ENCODE data around the gene ZSCAN2. TPM values are rescaled to one million over a fixed set of nuclear protein-coding genes. Genes with fewer than 3 reads are reported as not detected.
"Not testable (repeated sequence)": the region's sequence is repeated elsewhere in the genome, so short reads cannot be mapped to it uniquely, and the experiment has no call there.

The ZSCAN2 gene
- 5.2 and 25.5 TPM in 2 replicates for total RNA-seq (ENCODE audit: low replicate concordance)

- no peak for TF ChIP-seq CTCF (IDR thresholded peaks at IDR 0.05; ENCODE audit: insufficient read depth, low read length)
- H3K4me3 ChIP-seq (ENCODE audit: low read depth, low read length), result peak within 1 kb of the TSS; percentile 93
- DNase-seq (ENCODE audit: low read depth), result peak; percentile 88
Observed at GRCh38 chr15:84600687-84601554, at the start of gene ZSCAN2. Gene ZSCAN2, plus strand, starts transcription at chr15:84601009. Its CDS starts 2,919 bp downstream, at chr15:84603928.

DNA sequence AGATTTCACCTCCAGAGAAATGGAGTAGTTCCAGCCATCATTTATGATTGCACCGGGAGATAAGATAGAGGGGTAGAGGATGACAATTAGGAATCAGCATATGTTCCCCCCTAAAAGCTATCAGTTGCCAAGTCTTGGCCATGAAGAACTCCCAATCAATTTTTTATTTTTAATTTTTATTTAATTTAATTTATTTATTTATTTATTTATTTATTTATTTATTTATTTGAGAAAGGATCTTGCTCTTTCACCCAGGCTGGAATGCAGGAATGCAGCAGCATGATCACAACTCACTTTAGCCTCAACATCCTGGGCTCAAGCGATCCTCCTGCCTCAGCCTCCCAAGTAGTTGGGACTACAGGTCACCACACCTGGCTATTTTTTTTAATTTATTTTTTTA lies 49.2 kb upstream of the ZSCAN2 start:
- H3K4me3 ChIP-seq (ENCODE audit: low read depth, low read length); DNase-seq (ENCODE audit: low read depth): not testable (repeated sequence)

- H3K4me3 ChIP-seq (ENCODE audit: low read depth, low read length), result no peak overlapping the region
- TF ChIP-seq CTCF (IDR thresholded peaks at IDR 0.05; ENCODE audit: insufficient read depth, low read length), result no peak
- DNase-seq (ENCODE audit: low read depth), result no peak
Observed at GRCh38 chr15:84552896-84553295, 47.9 kb upstream of the ZSCAN2 start.

DNA sequence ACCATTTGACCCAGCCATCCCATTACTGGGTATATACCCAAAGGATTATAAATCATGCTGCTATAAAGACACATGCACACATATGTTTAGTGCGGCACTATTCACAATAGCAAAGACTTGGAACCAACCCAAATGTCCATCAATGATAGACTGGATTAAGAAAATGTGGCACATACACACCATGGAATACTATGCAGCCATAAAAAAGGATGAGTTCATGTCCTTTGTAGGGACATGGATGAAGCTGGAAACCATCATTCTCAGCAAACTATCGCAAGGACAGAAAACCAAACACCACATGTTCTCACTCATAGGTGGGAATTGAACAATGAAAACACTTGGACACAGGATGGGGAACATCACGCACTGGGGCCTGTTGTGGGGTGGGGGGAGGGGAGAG lies 44.1 kb upstream of the ZSCAN2 start:
- not testable (repeated sequence) for H3K4me3 ChIP-seq (ENCODE audit: low read depth, low read length); DNase-seq (ENCODE audit: low read depth)

DNA sequence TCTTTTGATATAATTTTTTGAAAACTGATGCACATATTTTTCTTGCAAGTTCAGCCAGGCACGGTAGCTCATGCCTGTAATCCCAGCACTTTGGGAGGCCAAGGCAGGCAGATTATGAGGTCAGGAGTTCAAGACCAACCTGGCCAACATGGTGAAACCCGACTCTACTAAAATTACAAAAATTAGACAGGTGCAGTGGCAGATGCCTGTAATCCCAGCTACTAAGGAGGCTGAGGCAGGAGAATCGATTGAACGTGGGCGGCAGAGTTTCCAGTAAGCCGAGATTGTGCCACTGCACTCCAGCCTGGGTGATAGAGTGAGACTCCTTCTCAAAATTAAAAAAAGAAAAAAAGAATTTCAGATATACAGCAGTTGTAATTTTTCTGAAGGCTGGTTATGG lies 32.8 kb upstream of the ZSCAN2 start:
- H3K4me3 ChIP-seq (ENCODE audit: low read depth, low read length); DNase-seq (ENCODE audit: low read depth): not testable (repeated sequence)

- DNase-seq (ENCODE audit: low read depth), result no peak
- peak overlapping the region; percentile 76 for H3K4me3 ChIP-seq (ENCODE audit: low read depth, low read length)
- no peak for TF ChIP-seq CTCF (IDR thresholded peaks at IDR 0.05; ENCODE audit: insufficient read depth, low read length)
Observed at GRCh38 chr15:84570164-84570735, 30.6 kb upstream of the ZSCAN2 start.

GRCh38 chr15:84572231-84572630 lies 28.6 kb upstream of the ZSCAN2 start:
- TF ChIP-seq CTCF (IDR thresholded peaks at IDR 0.05; ENCODE audit: insufficient read depth, low read length), result no peak
- no peak for DNase-seq (ENCODE audit: low read depth)
- H3K4me3 ChIP-seq (ENCODE audit: low read depth, low read length), result no peak overlapping the region

DNA sequence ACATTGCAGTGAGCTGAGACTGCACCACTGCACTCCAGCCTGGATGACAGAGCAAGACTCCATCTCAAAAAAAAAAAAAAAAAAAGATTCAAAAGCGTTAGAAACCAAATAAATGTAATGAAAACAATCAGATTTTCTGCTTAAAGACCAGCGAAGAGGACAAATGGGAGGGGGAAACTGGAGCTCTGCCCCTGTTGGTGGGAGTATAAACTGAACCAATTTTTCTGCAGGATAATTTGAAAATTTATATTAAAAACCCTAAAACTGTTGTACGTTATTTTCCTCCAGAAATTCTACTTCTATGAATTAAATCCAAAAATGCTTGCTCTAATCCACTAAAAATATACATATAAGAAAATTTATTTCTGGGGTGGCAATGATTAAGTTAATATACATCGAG lies 25.3 kb upstream of the ZSCAN2 start:
- DNase-seq (ENCODE audit: low read depth), result no peak
- TF ChIP-seq CTCF (IDR thresholded peaks at IDR 0.05; ENCODE audit: insufficient read depth, low read length), result no peak
- H3K4me3 ChIP-seq (ENCODE audit: low read depth, low read length), result no peak overlapping the region

GRCh38 chr15:84577891-84578290 lies 22.9 kb upstream of the ZSCAN2 start:
- not testable (repeated sequence) for H3K4me3 ChIP-seq (ENCODE audit: low read depth, low read length); DNase-seq (ENCODE audit: low read depth)

DNA sequence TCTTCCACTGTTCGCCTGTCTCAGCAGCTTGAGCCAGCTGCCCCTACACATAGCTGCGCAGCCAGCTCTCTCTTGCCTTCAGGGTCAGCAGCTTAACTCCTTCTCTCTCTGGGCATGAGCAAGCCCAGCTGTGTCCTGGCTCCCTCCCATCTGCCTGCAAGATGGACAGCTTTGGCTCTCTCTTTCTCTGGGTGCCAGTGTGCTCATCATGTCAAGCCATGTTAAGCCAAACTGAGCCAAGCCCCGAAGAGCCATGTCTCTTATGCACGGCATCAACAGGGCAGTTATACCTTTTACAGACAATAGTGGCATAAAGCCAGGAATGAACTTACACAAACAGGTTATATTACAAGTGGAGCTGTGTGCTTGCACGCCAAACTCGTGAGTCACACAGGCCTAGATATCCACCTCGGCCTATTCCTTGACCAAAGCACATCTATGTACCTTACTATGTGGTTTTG lies 21.5 kb upstream of the ZSCAN2 start:
- H3K4me3 ChIP-seq (ENCODE audit: low read depth, low read length), result not testable (repeated sequence)
- peak; percentile 53 for DNase-seq (ENCODE audit: low read depth)

GRCh38 chr15:84581676-84582428 lies 19.0 kb upstream of the ZSCAN2 start:
- DNase-seq (ENCODE audit: low read depth); H3K4me3 ChIP-seq (ENCODE audit: low read depth, low read length): not testable (repeated sequence)

All from fibroblast of the aortic adventitia (primary cell).